ENCODE results near the gene ANKRD34A. TPM values are rescaled to one million over a fixed set of nuclear protein-coding genes. Genes with fewer than 3 reads are reported as not detected.

The ANKRD34A gene
- total RNA-seq, 1 experiment from 2014 or later, result 1.1 TPM

GRCh38 chr1:145972580-145972979, 8.2 kb upstream of the ANKRD34A start:
- no peak for ATAC-seq
- Histone ChIP-seq H3K79me2 (ENCODE audit: insufficient read depth, low read length) (no peaks in the 10 kb centered on the region), H3K27ac (ENCODE audit: low read depth, low read length) (no peak overlapping the region), H3K9me3 (ENCODE audit: control insufficient read depth in 1 of 2, insufficient read depth in 1 of 2, low read depth in 1 of 2, low read length in 2 of 2) (no peaks in the 10 kb centered on the region), H2AFZ (ENCODE audit: low read depth, low read length, poor library complexity, severe bottlenecking) (no peak overlapping the region), H3K4me1 (ENCODE audit: control insufficient read depth in 1 of 2, insufficient read depth in 2 of 2, low read length in 2 of 2) (peaks cover 0 to 6% of the 10 kb centered on the region in 2 experiments; a peak in 2 of 4 replicates), H3K27me3 (ENCODE audit: insufficient read depth, low read length) (no peaks in the 10 kb centered on the region), H3K9ac (ENCODE audit: low read length) (no peak overlapping the region), H4K20me1 (ENCODE audit: insufficient read depth) (no peaks in the 10 kb centered on the region), H3K9me2 (ENCODE audit: insufficient read depth) (no peaks in the 10 kb centered on the region), H3K4me2 (ENCODE audit: low read length) (no peak overlapping the region), H3K4me3 (replicated peaks in 1 of 2; ENCODE audit: low read depth in 1 of 2, low read length in 2 of 2) (no peak overlapping the region), H3K36me3 (ENCODE audit: control insufficient read depth in 1 of 2, insufficient read depth in 2 of 2, low read length in 2 of 2) (no peaks in the 10 kb centered on the region)
- TF ChIP-seq JUND (IDR thresholded peaks at IDR 0.05) (no peak), POLR2A (IDR thresholded peaks at IDR 0.05; ENCODE audit: borderline replicate concordance, extremely low read depth, insufficient read depth, insufficient read length) (no peak), SIN3A (IDR thresholded peaks at IDR 0.05; ENCODE audit: low read depth) (no peak), MAX (IDR thresholded peaks at IDR 0.05) (no peak), ZFX (IDR thresholded peaks at IDR 0.05) (no peak), EZH2 (IDR thresholded peaks at IDR 0.05) (no peak), ZBTB33 (IDR thresholded peaks at IDR 0.05; ENCODE audit: extremely low read depth, insufficient replicate concordance, low read length) (no peak), POLR2AphosphoS5 (IDR thresholded peaks at IDR 0.05; ENCODE audit: low read depth, low read length) (no peak), CBX3 (IDR thresholded peaks at IDR 0.05; ENCODE audit: low read depth) (no peak), FOSL1 (IDR thresholded peaks at IDR 0.05; ENCODE audit: low read depth) (no peak), REST (IDR thresholded peaks at IDR 0.05; ENCODE audit: low read depth) (no peak)
- POLR2A ChIA-PET, result no interaction called here
- no peak for DNase-seq (ENCODE audit: low read depth, low spot score)
- intact Hi-C loops (cut with micrococcal nuclease), result no loop called here
- BruUV-seq (replicated peaks), result no TSS peak
- RAD21 ChIA-PET (ENCODE audit: low non-redundant PET in 1 of 2, low total read pairs in 2 of 2, uncharacterized antibody in 2 of 2, unreplicated experiment in 2 of 2), result no interaction called here
- CTCF ChIA-PET, result no interaction called here

Data from HCT116 (cell line).